Measurements from ENCODE around the gene AZIN2.

DNA sequence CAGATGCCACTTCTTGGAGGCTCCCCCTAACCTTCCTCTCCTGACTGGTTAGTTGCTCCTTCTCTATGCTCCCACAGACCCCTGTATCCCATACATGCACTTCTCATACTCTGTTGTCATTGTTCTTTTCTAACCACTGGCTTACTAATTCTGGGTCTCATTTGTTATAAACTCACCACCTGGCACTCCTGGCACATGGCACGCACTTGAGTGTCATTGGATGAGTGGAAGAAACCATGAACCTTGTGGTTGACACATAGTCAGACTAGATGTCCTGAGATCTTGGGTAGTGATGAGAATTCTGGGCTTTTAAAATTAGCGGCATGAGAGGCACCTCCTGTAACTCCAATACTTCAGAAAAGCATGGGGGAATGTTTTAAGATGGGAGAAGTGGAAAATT is 51.6 kb downstream of the AZIN2 start:
- TF ChIP-seq TAF1 (IDR thresholded peaks at IDR 0.05; ENCODE audit: low read depth, low read length) (no peak), SPI1 (IDR thresholded peaks at IDR 0.05; ENCODE audit: low read depth, low read length) (no peak)

Measured in GM12891 (cell line).